Psoas muscle (tissue), 8 donors: ENCODE results near the gene MEIS2. TPM values are rescaled to one million over a fixed set of nuclear protein-coding genes. Genes with fewer than 3 reads are reported as not detected.

Experiments used
- ATAC-seq, 4 donors: fragments of 200-7000 bp; cut with Tn5 transposase; one replicate each; pipeline ENCODE4 v1.9.1; 2020; ENCODE audit warnings: moderate library complexity in 3 of 4, mild to moderate bottlenecking in 2 of 4
- DNase-seq, 2 donors: peaks; one replicate each; pipeline ENCODE4 v3.0.0-alpha.2; 2020
- H3K27ac ChIP-seq: fragments of 200-600 bp; one replicate; pipeline ENCODE4 v1.8.0; 2022
- H3K27me3 ChIP-seq, 3 donors: fragments of 200-600 bp in 1 of 3; one replicate each; pipeline versions ENCODE4 v1.6.1 to v1.8.0; 2013 to 2022; ENCODE audit warnings: low read length in 2 of 3, mild to moderate bottlenecking in 2 of 3, moderate library complexity in 1 of 3; ENCODE audit not compliant: insufficient read depth in 3 of 3
- H3K36me3 ChIP-seq, 2 donors: fragments of 200-600 bp in 1 of 2; one replicate each; pipeline versions ENCODE4 v1.6.1 to v1.8.0; 2013 to 2022; ENCODE audit warnings: low read depth in 1 of 2, mild to moderate bottlenecking in 1 of 2, moderate library complexity in 1 of 2; ENCODE audit not compliant: insufficient read depth in 1 of 2
- H3K4me1 ChIP-seq: fragments of 200-600 bp; one replicate; pipeline ENCODE4 v1.8.0; 2022
- H3K4me3 ChIP-seq: fragments of 200-600 bp; one replicate; pipeline ENCODE4 v1.8.0; 2022; ENCODE audit warnings: mild to moderate bottlenecking
- H3K9me3 ChIP-seq: fragments of 200-600 bp; one replicate; pipeline ENCODE4 v1.8.0; 2022
- CTCF ChIP-seq: fragments of 200-600 bp; IDR thresholded peaks from one replicate; pipeline ENCODE4 v1.8.0; 2022; ENCODE audit warnings: antibody characterized with exemption
- WGBS, 3 donors: extraction: QIAGEN DNeasy Blood & Tissue Kit; methylation state at CpG; one replicate each; pipeline versions ENCODE4 v1.1.6 to v1.1.7; 2013; 5-methylcytosine and 5-hydroxymethylcytosine counted together
- intact Hi-C, 2 donors: fragments of 100-400 bp; cut with DNase I; formaldehyde crosslinking; loops; one replicate each; pipeline versions ENCODE4 v1.11.0 to v1.14.2; 2022
- polyA plus RNA-seq, 3 donors: library from polyadenylated mRNA; stranded (reverse); fragments of 200-250 nt; gene quantifications; one replicate each; pipeline ENCODE4 v1.2.3, GENCODE V29; 2013
- total RNA-seq, 4 donors: library from RNA; stranded (reverse); fragmentation: NEBNext Ultra II Directional in 2 of 4; extraction: Animal tissue kit (Norgen Biotek cat#: 25700) in 2 of 4; gene quantifications; one replicate each; pipeline versions ENCODE4 v1.2.1 to v1.2.4, GENCODE V29; 2021 to 2023
- donor health status: healthy with polysubstance abuse.
- donor health status: DM: no; HTN: no; CAD: no; lungs with moderate emphysema.
- donor health status: Bipolar disorder and iron deficiency.
- donor health status: healthy.
- donor health status: DM: yes; HTN: yes; CAD: no.
- donor health status: DM: no; HTN: no; CAD: no.
- donor health status: DM: no; HTN: no; CAD: no.
- donor health status: DM: yes; HTN: yes; CAD: no.

MEIS2 gene
- total and polyA plus RNA-seq, 7 donors: 0.42 to 24.3 (median 1.9) TPM

- Histone ChIP-seq H3K4me3 (no peak overlapping the region), H3K27ac (no peak overlapping the region), H3K27me3 (peaks cover 0 to 6% (median 4%) of the 10 kb centered on the region in 3 donors), H3K4me1 (no peaks in the 10 kb centered on the region), H3K36me3 (no peaks in the 10 kb centered on the region), H3K9me3 (no peaks in the 10 kb centered on the region)
- ATAC-seq: no peak
- intact Hi-C loops: no loop called here
- WGBS, 3 donors: 61 to 77% (median 63%) methylated on average over 5 of the region's 6 CpGs
- no peak for DNase-seq
- TF ChIP-seq CTCF: no peak
Measured at GRCh38 chr15:36856339-36856973, 243.9 kb downstream of the MEIS2 start.

- no peak overlapping the region for H3K4me3 ChIP-seq
- WGBS, 3 donors: 93 to 96% (median 95%) methylated on average over 2 of the region's 2 CpGs
- H3K27ac ChIP-seq: no peak overlapping the region
- no peaks in the 10 kb centered on the region for H3K36me3 ChIP-seq
- no peaks in the 10 kb centered on the region for H3K27me3 ChIP-seq
- no peaks in the 10 kb centered on the region for H3K9me3 ChIP-seq
- ATAC-seq (no peak), DNase-seq (no peak)
- H3K4me1 ChIP-seq: no peaks in the 10 kb centered on the region
- intact Hi-C loops: no loop called here
- TF ChIP-seq CTCF: no peak
Measured at GRCh38 chr15:36850864-36851263, 249.5 kb downstream of the MEIS2 start.

- Histone ChIP-seq H3K27ac (no peak overlapping the region), H3K27me3 (no peaks in the 10 kb centered on the region), H3K4me3 (no peak overlapping the region), H3K4me1 (no peaks in the 10 kb centered on the region), H3K36me3 (no peaks in the 10 kb centered on the region), H3K9me3 (no peaks in the 10 kb centered on the region)
- ATAC-seq: no peak
- no peak for DNase-seq
- intact Hi-C loops: no loop called here
- no peak for TF ChIP-seq CTCF
Measured at GRCh38 chr15:36845270-36845669, 255.1 kb downstream of the MEIS2 start.

- TF ChIP-seq CTCF: no peak
- Histone ChIP-seq H3K27ac (no peak overlapping the region), H3K36me3 (no peaks in the 10 kb centered on the region), H3K4me1 (no peaks in the 10 kb centered on the region), H3K27me3 (no peaks in the 10 kb centered on the region), H3K4me3 (no peak overlapping the region), H3K9me3 (no peaks in the 10 kb centered on the region)
- no peak for ATAC-seq
- intact Hi-C loops: no loop called here
- 14 to 19% (median 15%) methylated on average over 4 of the region's 4 CpGs for WGBS, 3 donors
- no peak for DNase-seq
Measured at GRCh38 chr15:36844534-36844998, 255.8 kb downstream of the MEIS2 start.

GRCh38 chr15:36843822-36844221 lies 256.5 kb downstream of the MEIS2 start:
- H3K9me3 ChIP-seq: no peaks in the 10 kb centered on the region
- intact Hi-C loops: no loop called here
- no peak for TF ChIP-seq CTCF
- no peak for DNase-seq
- no peaks in the 10 kb centered on the region for H3K27me3 ChIP-seq
- H3K4me3 ChIP-seq: no peak overlapping the region
- ATAC-seq: no peak
- no peaks in the 10 kb centered on the region for H3K4me1 ChIP-seq
- H3K36me3 ChIP-seq: no peaks in the 10 kb centered on the region
- 64 to 76% (median 71%) methylated on average over 3 of the region's 3 CpGs for WGBS, 3 donors
- no peak overlapping the region for H3K27ac ChIP-seq
